ENCODE results near the gene CLNK. TPM values are rescaled to one million over a fixed set of nuclear protein-coding genes. Genes with fewer than 3 reads are reported as not detected.

Gene CLNK
- total RNA-seq, 1 donor from 2014 or later: not detected

DNA sequence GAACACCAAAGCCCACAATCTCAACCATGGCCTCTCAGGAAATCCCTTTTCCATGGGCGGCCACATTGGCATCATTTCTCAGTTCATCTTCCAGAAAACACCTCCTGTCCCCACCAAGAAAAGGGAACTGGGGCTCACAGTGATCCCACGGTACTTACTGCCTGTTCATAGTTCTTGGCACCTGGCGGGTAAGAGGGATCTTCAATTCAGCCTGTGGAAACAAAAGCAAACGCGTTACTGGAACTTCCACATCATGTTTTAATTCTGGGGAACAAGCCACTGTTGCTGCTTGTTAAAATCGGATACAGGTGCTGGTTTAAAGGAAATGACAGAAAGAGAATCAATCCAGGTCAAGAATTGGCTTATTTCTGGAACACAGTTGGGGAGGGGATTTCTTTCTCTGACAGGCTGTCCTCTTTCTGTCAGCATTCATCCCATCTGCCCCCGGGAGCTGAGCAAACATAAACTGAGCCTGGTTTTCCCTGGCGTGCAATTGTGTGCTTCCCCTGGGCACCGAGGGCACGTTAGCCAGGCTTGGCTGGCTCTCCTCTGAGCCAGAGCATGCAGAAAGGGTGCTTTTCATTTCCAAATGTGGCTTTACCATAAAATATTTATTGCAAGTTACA is 16.8 kb downstream of the CLNK start:
- Mint-ChIP-seq H3K36me3 (ENCODE audit: low read depth) (no peaks in the 10 kb centered on the region), H3K4me1 (ENCODE audit: low read depth) (peaks cover 10% of the 10 kb centered on the region), H3K27ac (ENCODE audit: unreplicated experiment) (no peak overlapping the region), H3K9me3 (ENCODE audit: low read depth) (no peaks in the 10 kb centered on the region), H3K27me3 (ENCODE audit: low read depth) (peaks cover 15% of the 10 kb centered on the region), H3K4me3 (ENCODE audit: unreplicated experiment) (no peak overlapping the region)
- no peak for TF ChIP-seq CTCF (IDR thresholded peaks at IDR 0.05)
- no peak for DNase-seq (ENCODE audit: low spot score)

DNA sequence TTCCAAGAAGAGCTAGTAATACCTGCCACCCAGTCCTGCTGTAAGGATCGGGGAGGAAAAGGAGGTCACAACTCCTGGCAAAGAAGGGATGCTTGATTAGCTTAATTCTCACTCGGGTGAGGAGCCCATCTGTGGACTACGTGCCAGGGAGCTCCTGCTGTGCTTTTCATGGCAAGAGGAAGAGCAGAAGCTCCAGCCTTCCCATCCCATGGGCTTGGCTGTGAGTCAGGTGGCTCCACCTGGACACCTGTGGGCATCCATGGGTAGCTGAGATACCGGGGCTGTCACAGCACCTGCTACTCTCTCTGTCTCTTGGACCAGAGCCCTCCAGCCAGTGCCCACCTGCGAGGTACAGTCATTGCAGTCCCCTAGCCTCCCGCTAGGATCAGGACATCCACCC is 18.0 kb downstream of the CLNK start:
- Mint-ChIP-seq H3K4me3 (ENCODE audit: unreplicated experiment) (no peak overlapping the region), H3K4me1 (ENCODE audit: low read depth) (peaks cover 10% of the 10 kb centered on the region), H3K9me3 (ENCODE audit: low read depth) (no peaks in the 10 kb centered on the region), H3K27me3 (ENCODE audit: low read depth) (peaks cover 15% of the 10 kb centered on the region), H3K27ac (ENCODE audit: unreplicated experiment) (no peak overlapping the region), H3K36me3 (ENCODE audit: low read depth) (no peaks in the 10 kb centered on the region)
- no peak for TF ChIP-seq CTCF (IDR thresholded peaks at IDR 0.05)
- DNase-seq (ENCODE audit: low spot score): no peak

DNA sequence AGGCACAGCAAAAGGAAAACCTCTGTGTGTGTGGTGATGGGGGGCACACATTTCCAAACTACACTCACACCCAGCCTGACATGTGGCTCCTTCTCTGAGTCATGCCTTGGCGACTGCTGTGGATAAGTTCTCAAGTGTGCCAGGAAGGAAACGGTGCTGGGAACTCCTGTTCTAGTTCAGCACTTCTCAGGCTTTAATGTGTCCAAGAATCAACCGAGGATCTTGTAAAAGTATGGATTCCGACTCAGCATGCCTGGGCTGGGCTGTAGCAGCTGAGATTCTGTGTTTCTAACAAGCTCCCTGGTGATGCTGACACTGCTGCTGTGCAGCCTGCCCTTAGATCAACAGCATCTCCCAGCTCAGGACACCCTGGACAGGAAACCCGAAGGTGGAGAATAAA is 20.2 kb downstream of the CLNK start:
- Mint-ChIP-seq H3K4me3 (ENCODE audit: unreplicated experiment) (no peak overlapping the region), H3K9me3 (ENCODE audit: low read depth) (no peaks in the 10 kb centered on the region), H3K36me3 (ENCODE audit: low read depth) (no peaks in the 10 kb centered on the region), H3K27me3 (ENCODE audit: low read depth) (peaks cover 15% of the 10 kb centered on the region), H3K27ac (ENCODE audit: unreplicated experiment) (peak overlapping the region; percentile 62), H3K4me1 (ENCODE audit: low read depth) (peaks cover 10% of the 10 kb centered on the region)
- DNase-seq (ENCODE audit: low spot score): no peak
- no peak for TF ChIP-seq CTCF (IDR thresholded peaks at IDR 0.05)

DNA sequence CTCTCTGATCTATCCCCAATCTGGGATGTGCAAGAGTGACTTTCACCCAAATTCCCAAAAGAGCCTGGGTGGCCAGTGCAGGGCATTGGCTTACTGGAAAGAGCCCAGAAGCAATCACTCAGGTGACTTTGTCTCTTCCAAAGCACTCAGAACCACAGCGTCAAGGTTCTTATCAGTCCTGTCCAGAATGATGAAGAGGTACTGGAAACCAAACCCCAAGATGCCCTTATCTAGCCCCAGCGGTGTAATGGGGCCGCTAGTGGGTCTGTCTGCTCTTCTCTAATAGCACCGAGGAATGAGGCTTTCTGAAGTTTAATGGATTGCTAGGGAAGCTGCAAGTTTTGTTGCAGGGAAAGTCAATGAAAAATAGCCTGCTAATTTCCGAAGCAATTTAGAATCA is 21.6 kb downstream of the CLNK start:
- Mint-ChIP-seq H3K36me3 (ENCODE audit: low read depth) (no peaks in the 10 kb centered on the region), H3K4me1 (ENCODE audit: low read depth) (peaks cover 10% of the 10 kb centered on the region), H3K4me3 (ENCODE audit: unreplicated experiment) (no peak overlapping the region), H3K27me3 (ENCODE audit: low read depth) (peaks cover 5% of the 10 kb centered on the region), H3K9me3 (ENCODE audit: low read depth) (no peaks in the 10 kb centered on the region), H3K27ac (ENCODE audit: unreplicated experiment) (no peak overlapping the region)
- no peak for TF ChIP-seq CTCF (IDR thresholded peaks at IDR 0.05)
- no peak for DNase-seq (ENCODE audit: low spot score)

DNA sequence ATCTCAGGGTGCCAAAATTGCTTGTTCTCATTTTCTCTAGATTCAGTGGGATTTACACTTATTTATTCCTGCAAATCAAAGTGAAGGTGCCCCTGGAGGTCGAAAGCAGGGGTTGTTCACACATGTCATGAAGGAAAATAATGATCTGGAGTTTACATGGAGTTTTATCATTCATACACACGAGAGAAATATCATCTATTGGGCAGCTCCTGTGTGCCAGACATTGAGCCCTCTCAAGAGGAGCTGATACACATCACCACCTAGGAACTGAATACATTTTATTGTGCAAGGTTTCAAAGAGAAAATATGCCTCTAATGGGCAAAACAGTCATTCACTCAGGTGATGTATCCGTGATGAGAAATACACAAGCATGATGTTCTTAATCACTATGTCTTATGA is 23.5 kb downstream of the CLNK start:
- no peaks in the 10 kb centered on the region for H3K36me3 Mint-ChIP-seq (ENCODE audit: low read depth)

More for the DNA sequence above, 23.5 kb downstream of the CLNK start:
- no peak for DNase-seq (ENCODE audit: low spot score)
- TF ChIP-seq CTCF (IDR thresholded peaks at IDR 0.05): no peak
- Mint-ChIP-seq H3K4me3 (ENCODE audit: unreplicated experiment) (no peak overlapping the region), H3K27ac (ENCODE audit: unreplicated experiment) (no peak overlapping the region), H3K27me3 (ENCODE audit: low read depth) (no peaks in the 10 kb centered on the region), H3K4me1 (ENCODE audit: low read depth) (peaks cover 12% of the 10 kb centered on the region), H3K9me3 (ENCODE audit: low read depth) (no peaks in the 10 kb centered on the region)
